SU-DHL-6 (cell line): Measurements from ENCODE around the gene RGS7.
"Not testable (repeated sequence)": the region's sequence is repeated elsewhere in the genome, so short reads cannot be mapped to it uniquely, and the experiment has no call there.

Experiments
- H2AFZ ChIP-seq: fragments of 200-600 bp; sonication (generic); 2 replicates; pipeline ENCODE4 v1.6.1; 2014; ENCODE audit warnings: low read depth, mild to moderate bottlenecking, moderate library complexity, mixed read lengths, antibody characterized with exemption, low read length; ENCODE audit not compliant: severe bottlenecking
- H3F3A ChIP-seq: fragments of 200-600 bp; shearing (Covaris generic); 2 replicates; pipeline ENCODE4 v1.6.0; 2016; ENCODE audit warnings: antibody characterized with exemption, mild to moderate bottlenecking; ENCODE audit not compliant: insufficient read depth
- H3K27ac ChIP-seq: fragments of 200-600 bp; sonication (generic); 2 replicates; pipeline ENCODE4 v1.5.1; 2016; ENCODE audit warnings: low read depth, mild to moderate bottlenecking, low read length, moderate library complexity, mixed read lengths
- H3K27me3 ChIP-seq: fragments of 200-600 bp; sonication (generic), shearing (Covaris generic); 2 replicates; pipeline ENCODE4 v1.6.0; 2014; ENCODE audit warnings: mild to moderate bottlenecking, low read length
- H3K36me3 ChIP-seq: fragments of 200-600 bp; sonication (generic); 2 replicates; pipeline ENCODE4 v1.6.1; 2014; ENCODE audit warnings: mild to moderate bottlenecking, low read length, mixed read lengths
- H3K4me2 ChIP-seq: fragments of 300-600, 200-600 bp; shearing (Covaris generic), sonication (generic); 2 replicates; pipeline ENCODE4 v1.6.0; 2014; ENCODE audit warnings: low read length, low read depth, mild to moderate bottlenecking; ENCODE audit not compliant: poor library complexity, severe bottlenecking
- H3K4me3 ChIP-seq: fragments of 200-600 bp; sonication (generic); 2 replicates; pipeline ENCODE4 v1.5.1; 2014; ENCODE audit warnings: antibody characterized with exemption, low read length, mild to moderate bottlenecking, mixed read lengths; ENCODE audit not compliant: insufficient read depth, poor library complexity, severe bottlenecking
- H3K79me2 ChIP-seq: fragments of 200-600 bp; sonication (generic); 2 replicates; pipeline ENCODE4 v1.6.1; 2014; ENCODE audit warnings: mild to moderate bottlenecking, low read length, moderate library complexity; ENCODE audit not compliant: insufficient read depth
- H3K9ac ChIP-seq: fragments of 200-600 bp; sonication (generic); 2 replicates; pipeline ENCODE4 v1.7.0; 2014; ENCODE audit warnings: mild to moderate bottlenecking, low read length
- H3K9me2 ChIP-seq: fragments of 200-600 bp; sonication (generic); replicated peaks from 2 replicates; pipeline ENCODE4 v1.6.1; 2014; ENCODE audit warnings: low read length; ENCODE audit not compliant: insufficient read depth
- H3K9me3 ChIP-seq: fragments of 200-600 bp; sonication (generic); 2 replicates; pipeline ENCODE4 v1.6.1; 2014; ENCODE audit warnings: low read length, mixed read lengths; ENCODE audit not compliant: insufficient read depth
- H4K20me1 ChIP-seq: fragments of 200-600 bp; sonication (generic); 2 replicates; pipeline ENCODE4 v1.6.1; 2014; ENCODE audit warnings: low read depth, mild to moderate bottlenecking, antibody characterized with exemption, low read length, moderate library complexity, mixed read lengths
- CTCF ChIP-seq: fragments of 200-600 bp; sonication (generic); IDR thresholded peaks from one replicate; pipeline ENCODE4 v1.5.1; 2017; ENCODE audit warnings: antibody characterized with exemption, mild to moderate bottlenecking, low read length, moderate library complexity; ENCODE audit not compliant: insufficient read depth, poor library complexity, severe bottlenecking
- EZH2phosphoT487 ChIP-seq: fragments of 200-600 bp; sonication (generic), shearing (Covaris generic); conservative IDR thresholded peaks from 2 replicates; pipeline ENCODE4 v1.6.1; 2018; ENCODE audit warnings: mild to moderate bottlenecking, antibody characterized with exemption, low read length, moderate library complexity, mixed read lengths

Gene RGS7

DNA sequence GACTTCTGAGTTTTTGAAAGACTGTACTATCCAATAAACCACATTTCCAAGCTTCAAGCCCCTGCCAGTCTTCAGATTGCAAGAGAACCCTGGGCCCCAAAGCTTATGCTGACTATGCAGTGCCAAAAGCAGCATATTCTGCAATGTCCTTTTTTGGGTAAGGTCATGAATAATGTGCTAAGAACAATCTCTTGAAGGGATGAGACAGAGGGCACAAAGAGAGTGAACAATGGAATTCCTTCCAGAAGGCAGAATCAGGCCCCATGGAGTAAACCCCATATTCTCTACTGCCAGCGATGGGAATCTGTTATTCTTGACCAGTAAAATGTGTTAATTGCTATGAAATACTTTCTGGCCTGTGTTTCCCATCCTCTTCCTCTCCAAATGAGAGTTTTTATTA, 190.4 kb downstream of the RGS7 start:
- Histone ChIP-seq H3K4me3 (no peak overlapping the region), H2AFZ (no peak overlapping the region), H3K4me2 (no peak overlapping the region), H3K36me3 (no peaks in the 10 kb centered on the region), H3K9ac (no peak overlapping the region), H3K9me3 (no peaks in the 10 kb centered on the region), H3K79me2 (no peaks in the 10 kb centered on the region), H3K27me3 (no peaks in the 10 kb centered on the region; the same call in 1 of the 2 replicates), H3K9me2 (no peaks in the 10 kb centered on the region), H3F3A (no peaks in the 10 kb centered on the region), H3K27ac (no peak overlapping the region), H4K20me1 (no peaks in the 10 kb centered on the region)
- no peak for TF ChIP-seq CTCF
- TF ChIP-seq EZH2phosphoT487, result no peak

DNA sequence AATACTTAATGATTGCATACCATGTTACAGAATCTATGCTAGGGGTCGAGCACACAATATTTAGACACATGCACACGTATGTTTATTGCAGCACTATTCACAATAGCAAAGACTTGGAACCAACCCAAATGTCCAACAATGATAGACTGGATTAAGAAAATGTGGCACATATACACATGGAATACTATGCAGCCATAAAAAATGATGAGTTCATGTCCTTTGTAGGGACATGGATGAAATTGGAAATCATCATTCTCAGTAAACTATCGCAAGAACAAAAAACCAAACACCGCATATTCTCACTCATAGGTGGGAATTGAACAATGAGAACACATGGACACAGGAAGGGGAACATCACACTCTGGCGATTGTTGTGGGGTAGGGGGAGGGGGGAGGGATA, 191.7 kb downstream of the RGS7 start:
- H4K20me1 ChIP-seq, H3K9me3 ChIP-seq, H3K9ac ChIP-seq, H2AFZ ChIP-seq, H3K79me2 ChIP-seq, H3K9me2 ChIP-seq, H3K27me3 ChIP-seq, H3K27ac ChIP-seq, H3F3A ChIP-seq, H3K36me3 ChIP-seq, H3K4me2 ChIP-seq, H3K4me3 ChIP-seq: not testable (repeated sequence)

- Histone ChIP-seq H3F3A (no peaks in the 10 kb centered on the region), H4K20me1 (no peaks in the 10 kb centered on the region), H3K9me2 (no peaks in the 10 kb centered on the region), H3K4me2 (no peak overlapping the region), H3K27ac (no peak overlapping the region), H2AFZ (no peak overlapping the region), H3K9ac (no peak overlapping the region), H3K79me2 (no peaks in the 10 kb centered on the region), H3K4me3 (no peak overlapping the region), H3K36me3 (no peaks in the 10 kb centered on the region), H3K9me3 (no peaks in the 10 kb centered on the region), H3K27me3 (no peaks in the 10 kb centered on the region)
- TF ChIP-seq CTCF (no peak), EZH2phosphoT487 (no peak)
Measured at GRCh38 chr1:241163363-241163762, 193.6 kb downstream of the RGS7 start.

DNA sequence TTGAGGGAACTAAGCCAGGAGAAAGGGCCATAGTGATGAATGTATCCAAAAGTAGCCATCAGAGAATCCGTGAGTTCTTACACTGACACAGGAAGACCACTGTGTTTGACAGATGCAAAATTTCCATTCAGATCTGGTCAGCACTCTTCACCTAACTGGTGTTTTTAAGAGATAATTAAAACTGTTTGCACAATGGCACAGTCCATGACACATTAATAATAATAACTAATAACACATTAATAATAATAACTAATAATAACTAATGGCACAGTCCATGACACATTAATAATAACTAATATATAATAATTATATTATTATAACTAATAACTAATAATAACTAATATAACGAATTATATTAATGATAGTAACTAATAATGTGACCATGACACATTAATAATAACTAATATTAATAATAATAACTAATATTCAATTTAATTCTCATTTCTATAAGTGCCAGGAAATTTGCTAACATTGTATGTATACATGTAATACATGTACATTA, 195.8 kb downstream of the RGS7 start:
- no peaks in the 10 kb centered on the region for H3K9me3 ChIP-seq

More for the DNA sequence above, 195.8 kb downstream of the RGS7 start:
- Histone ChIP-seq H3F3A (no peaks in the 10 kb centered on the region), H2AFZ (no peak overlapping the region), H3K9ac (no peak overlapping the region), H3K36me3 (no peaks in the 10 kb centered on the region), H3K4me3 (no peak overlapping the region), H3K4me2 (no peak overlapping the region), H3K27me3 (no peaks in the 10 kb centered on the region), H3K27ac (no peak overlapping the region), H4K20me1 (no peaks in the 10 kb centered on the region), H3K9me2 (no peaks in the 10 kb centered on the region), H3K79me2 (no peaks in the 10 kb centered on the region)
- TF ChIP-seq CTCF (no peak), EZH2phosphoT487 (no peak)
